NCI-H1694 treated with DMSO at 0.1 percent for 48 hours (cell line): ENCODE measurements around the gene TRIP10.
"Not testable (repeated sequence)": the region's sequence is repeated elsewhere in the genome, so short reads cannot be mapped to it uniquely, and the experiment has no call there.

ENCODE experiments used
- DNase-seq: peaks from one replicate; lab custom pipeline; 2025; lab: John Stamatoyannopoulos, UW

The TRIP10 gene

GRCh38 chr19:6797646-6798045, 58.2 kb downstream of the TRIP10 start:
- no peak for DNase-seq

GRCh38 chr19:6800160-6800790, 60.8 kb downstream of the TRIP10 start:
- not testable (repeated sequence) for DNase-seq

GRCh38 chr19:6800991-6801484, 61.6 kb downstream of the TRIP10 start:
- DNase-seq: no peak
